ENCODE measurements around the gene MRI1. TPM values are rescaled to one million over a fixed set of nuclear protein-coding genes. Genes with fewer than 3 reads are reported as not detected.
"Not testable (repeated sequence)": the region's sequence is repeated elsewhere in the genome, so short reads cannot be mapped to it uniquely, and the experiment has no call there.

The MRI1 gene
- 10 to 100 TPM; 31.3 to 31.8 TPM for total RNA-seq
- long read RNA-seq, partial matches to known transcripts = 0 of 9 reads
- long read RNA-seq, other reads (novel, unspliced or antisense) = 7 of 9 reads

- intact Hi-C loops (cut with DNase I, micrococcal nuclease) = no loop called here
- DNase-seq (peak; percentile 79 to 90), ATAC-seq (peak; percentile 91)
Measured at GRCh38 chr19:13764101-13764807, at the start of gene MRI1. TSS of gene MRI1 (plus strand) at chr19:13764522. CDS start at chr19:13764589, 67 bp downstream.

- DNase-seq (no peak), ATAC-seq (no peak)
- intact Hi-C loops (cut with DNase I, micrococcal nuclease) = loop anchor here in 1 of 2 donors (10.0 kb wide), 1 partner anchor 112 kb away; no protein-coding TSS in a partner anchor
Measured at GRCh38 chr19:13717194-13717643, 47.1 kb upstream of the MRI1 start.

DNA sequence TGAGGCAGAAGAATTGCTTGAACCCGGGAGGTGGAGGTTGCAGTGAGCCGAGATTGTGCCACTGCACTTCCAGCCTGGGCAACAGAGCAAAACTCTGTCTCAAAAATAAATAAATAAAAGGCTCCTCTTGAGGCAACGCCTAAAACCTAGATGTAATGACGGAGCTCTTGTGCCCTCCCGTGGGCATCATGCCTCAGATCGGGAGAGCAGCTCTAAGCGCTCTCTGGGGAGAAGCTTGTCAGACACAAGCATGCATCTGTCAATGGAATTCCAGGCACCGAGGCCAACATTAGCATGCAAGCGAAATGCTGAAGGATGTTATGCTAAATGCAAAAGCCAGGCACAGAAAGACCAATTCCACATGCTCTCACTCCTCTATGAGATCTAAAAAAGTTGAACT, 45.6 kb upstream of the MRI1 start:
- DNase-seq = peak; percentile 35 to 64
- intact Hi-C loops (cut with DNase I, micrococcal nuclease) = loop anchor here in 1 of 2 donors (10.0 kb wide), 1 partner anchor 114 kb away; no protein-coding TSS in a partner anchor
- peak; percentile 90 for ATAC-seq

DNA sequence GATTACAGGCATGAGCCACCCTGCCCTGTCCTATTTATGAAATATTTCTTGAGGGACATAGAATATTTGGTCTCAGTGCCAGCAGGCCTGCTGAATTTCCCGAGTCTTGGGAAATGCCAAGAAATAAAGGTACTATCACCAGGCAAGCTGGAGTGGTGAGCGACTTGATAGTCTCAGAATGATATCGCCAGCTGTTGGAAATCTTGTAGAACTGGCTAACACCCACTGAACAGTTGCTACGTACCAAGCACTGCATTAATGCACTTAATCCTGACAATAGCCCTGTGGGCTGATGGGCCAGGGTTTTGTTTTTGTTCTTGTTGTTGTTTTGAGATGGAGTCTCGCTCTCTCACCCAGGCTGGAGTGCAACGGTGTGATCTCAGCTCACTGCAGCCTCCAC, 42.2 kb upstream of the MRI1 start:
- ATAC-seq (no peak), DNase-seq (no peak)
- intact Hi-C loops (cut with DNase I, micrococcal nuclease) = loop anchor here in 1 of 2 donors (10.0 kb wide), 1 partner anchor 127 kb away; no protein-coding TSS in a partner anchor

DNA sequence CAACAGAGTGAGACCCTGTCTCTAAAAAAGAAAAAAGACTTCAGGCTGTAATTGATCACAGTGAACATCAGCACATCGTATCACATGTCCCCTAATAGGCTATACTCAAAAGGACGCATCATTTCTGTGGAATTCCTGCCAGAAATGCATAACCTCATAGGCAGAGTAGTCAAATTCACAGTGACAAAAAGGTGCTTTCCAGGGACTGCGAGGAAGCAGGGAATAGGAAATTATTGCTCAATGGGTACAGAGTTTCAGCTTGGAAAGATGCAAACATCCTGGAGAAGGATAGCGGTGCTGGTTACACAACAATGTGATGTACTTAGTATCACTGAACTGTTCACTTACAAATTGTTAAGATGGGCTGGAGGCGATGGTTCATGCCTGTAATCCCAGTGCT, 41.1 kb upstream of the MRI1 start:
- no peak for ATAC-seq

DNA sequence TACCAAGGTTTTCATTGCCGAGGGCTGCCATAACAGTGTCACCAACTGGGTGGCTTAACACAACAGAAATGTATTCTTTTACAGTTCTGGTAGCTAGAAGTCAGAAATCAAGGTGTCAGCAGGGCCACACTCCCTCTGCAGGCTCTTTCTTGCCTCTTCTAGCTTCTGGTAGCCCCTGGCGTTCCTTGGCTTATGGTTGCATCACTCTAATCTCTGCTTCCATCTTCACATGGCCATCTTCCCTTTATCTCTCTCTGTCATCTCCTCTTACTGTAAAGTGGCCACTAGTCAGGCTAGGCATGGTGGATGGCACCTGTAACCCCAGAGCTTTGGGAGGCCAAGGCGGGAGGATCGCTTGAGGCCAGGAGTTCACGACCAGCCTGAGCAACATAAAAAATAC, 38.0 kb upstream of the MRI1 start:
- intact Hi-C loops (cut with DNase I, micrococcal nuclease) = loop anchor here in 1 of 2 donors (10.0 kb wide), 1 partner anchor 132 kb away; no protein-coding TSS in a partner anchor

More for the DNA sequence above, 41.1 kb upstream of the MRI1 start:
- intact Hi-C loops (cut with DNase I, micrococcal nuclease) = loop anchor here in 1 of 2 donors (10.0 kb wide), 1 partner anchor 128 kb away; no protein-coding TSS in a partner anchor
- DNase-seq = no peak

GRCh38 chr19:13727798-13728197, 36.5 kb upstream of the MRI1 start:
- intact Hi-C loops (cut with DNase I, micrococcal nuclease) = loop anchor here in 1 of 2 donors (10.0 kb wide), 1 partner anchor 133 kb away; no protein-coding TSS in a partner anchor
- no peak for ATAC-seq

More for the DNA sequence above, 38.0 kb upstream of the MRI1 start:
- DNase-seq = no peak
- no peak for ATAC-seq

DNA sequence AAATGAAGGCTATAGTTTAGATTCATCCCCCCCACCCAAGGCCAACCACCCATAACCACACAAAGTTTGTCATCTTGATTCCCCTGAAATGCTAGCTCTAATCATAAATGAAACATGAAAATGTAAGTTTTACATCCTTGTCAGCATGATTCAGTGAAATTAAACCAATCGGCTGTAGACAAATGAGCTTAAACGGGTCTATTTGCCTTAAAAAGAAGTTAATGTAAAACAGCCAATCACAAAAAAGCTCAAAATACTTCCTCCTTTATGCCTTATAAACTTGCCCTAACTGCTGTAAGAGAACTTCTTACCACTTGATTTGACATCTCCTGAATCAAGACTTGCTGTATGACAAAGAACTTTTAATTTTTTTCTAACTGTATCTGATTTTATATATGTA, 34.5 kb upstream of the MRI1 start:
- intact Hi-C loops (cut with DNase I, micrococcal nuclease) = loop anchor here in 1 of 2 donors (10.0 kb wide), 1 partner anchor 135 kb away; no protein-coding TSS in a partner anchor
- no peak for ATAC-seq
- DNase-seq = no peak

More at GRCh38 chr19:13727798-13728197, 36.5 kb upstream of the MRI1 start:
- DNase-seq = no peak

DNA sequence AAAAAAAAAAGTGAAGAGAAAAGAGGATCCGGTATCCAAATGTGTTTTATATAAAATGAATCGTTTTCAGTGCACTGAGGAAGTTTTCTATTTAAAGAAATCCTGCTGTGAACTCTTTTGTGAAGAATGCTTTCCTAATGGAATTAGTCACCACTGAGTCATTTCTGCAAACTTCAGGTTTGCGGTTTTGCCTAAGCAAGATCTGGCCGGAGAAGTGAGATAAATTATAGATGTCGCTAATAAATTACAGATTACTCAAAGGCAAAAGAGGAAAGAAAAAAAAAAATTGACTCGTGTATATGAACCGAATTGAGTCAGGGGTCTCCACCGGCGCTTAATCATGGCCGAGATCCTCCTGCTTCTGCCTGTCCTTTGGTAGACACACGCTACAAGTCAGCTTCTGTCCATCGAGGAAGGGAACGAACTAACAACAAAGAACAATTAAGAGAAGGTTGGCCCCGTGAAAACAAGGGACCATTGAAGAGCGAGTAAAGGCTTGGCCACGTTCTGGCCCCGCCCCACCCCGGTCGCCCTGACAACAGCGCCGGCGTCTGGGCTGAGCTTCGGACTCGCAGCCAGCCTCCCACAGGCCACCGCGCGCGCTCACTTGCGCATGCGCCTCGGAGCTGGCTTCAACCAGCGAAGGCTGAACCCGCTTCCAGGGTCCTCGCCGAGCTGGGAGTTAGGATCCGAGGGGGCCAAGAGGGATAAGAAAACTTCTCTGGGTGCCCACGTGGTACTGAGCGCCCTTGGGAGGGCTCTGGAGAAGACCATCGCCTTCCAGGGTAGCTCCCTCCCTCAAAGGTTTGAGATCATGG, 33.0 kb upstream of the MRI1 start:
- intact Hi-C loops (cut with DNase I, micrococcal nuclease) = no loop called here
- ATAC-seq = peak; percentile 100
- peak; percentile 95 to 98 for DNase-seq

- ATAC-seq (no peak), DNase-seq (no peak)
- intact Hi-C loops (cut with DNase I, micrococcal nuclease) = no loop called here
Measured at GRCh38 chr19:13732337-13732736, 32.0 kb upstream of the MRI1 start.

DNA sequence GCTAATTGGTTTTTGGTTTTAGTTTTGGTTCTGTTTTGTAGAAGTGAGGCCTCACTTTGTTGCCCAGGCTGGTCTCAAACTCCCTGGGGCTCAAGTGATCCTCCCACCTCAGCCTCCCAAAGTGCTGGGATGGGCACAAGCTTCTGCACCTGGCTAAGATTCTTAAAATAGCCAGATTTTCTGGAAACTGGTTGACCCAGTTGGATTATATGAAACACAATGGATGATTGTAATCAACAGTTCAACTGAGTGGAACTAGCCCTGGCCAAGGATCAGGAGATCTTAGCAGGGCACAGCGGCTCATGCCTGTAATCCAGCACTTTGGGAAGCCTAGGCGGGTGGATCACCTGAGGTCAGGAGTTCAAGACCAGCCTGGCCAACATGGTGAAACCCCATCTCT, 29.6 kb upstream of the MRI1 start:
- DNase-seq (no peak), ATAC-seq (no peak)
- intact Hi-C loops (cut with DNase I, micrococcal nuclease) = no loop called here

DNA sequence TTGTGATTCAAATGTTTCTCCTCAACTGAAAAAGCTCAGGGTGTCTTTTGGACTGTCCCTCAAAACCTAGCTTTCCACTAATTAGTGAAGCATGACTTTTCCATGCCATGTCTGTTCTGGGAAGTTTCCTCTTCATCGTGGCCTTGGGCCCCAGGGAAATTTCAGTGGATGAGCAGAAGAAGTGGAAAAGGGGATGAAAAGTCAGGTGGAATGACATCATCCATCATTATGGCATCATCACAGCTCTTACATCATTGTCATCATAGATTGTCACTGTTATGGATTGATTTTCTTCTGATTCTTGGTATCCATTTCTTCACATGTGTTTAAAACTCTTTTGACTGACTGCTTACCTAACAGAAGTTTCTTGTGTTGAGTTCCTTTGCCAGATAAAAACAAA, 26.2 kb upstream of the MRI1 start:
- intact Hi-C loops (cut with DNase I, micrococcal nuclease) = no loop called here
- DNase-seq (no peak), ATAC-seq (no peak)

- ATAC-seq (no peak), DNase-seq (no peak)
- intact Hi-C loops (cut with DNase I, micrococcal nuclease) = no loop called here
Measured at GRCh38 chr19:13741893-13742292, 22.4 kb upstream of the MRI1 start.

DNA sequence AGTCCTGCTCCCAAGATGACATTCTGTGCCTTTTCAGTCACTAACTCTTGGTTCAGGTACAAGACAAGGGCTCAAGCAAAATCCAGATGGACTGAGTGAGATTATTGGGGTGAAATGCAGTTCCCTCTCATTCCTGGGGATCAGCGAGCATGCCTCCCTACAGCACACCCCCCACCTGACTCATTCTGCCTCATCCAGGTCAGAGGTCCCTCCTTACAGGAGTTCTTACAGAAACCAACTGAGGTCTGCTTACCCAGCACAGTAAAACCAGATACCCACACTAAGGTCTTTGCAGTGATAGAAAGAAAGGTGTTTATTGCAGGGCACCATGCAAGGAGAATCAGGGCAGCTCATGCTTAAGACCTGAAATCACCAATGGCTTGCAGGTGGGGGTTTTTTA, 21.6 kb upstream of the MRI1 start:
- DNase-seq (no peak), ATAC-seq (no peak)
- intact Hi-C loops (cut with DNase I, micrococcal nuclease) = no loop called here

- ATAC-seq (no peak), DNase-seq (no peak)
- intact Hi-C loops (cut with DNase I, micrococcal nuclease) = no loop called here
Measured at GRCh38 chr19:13744174-13744573, 20.1 kb upstream of the MRI1 start.

DNA sequence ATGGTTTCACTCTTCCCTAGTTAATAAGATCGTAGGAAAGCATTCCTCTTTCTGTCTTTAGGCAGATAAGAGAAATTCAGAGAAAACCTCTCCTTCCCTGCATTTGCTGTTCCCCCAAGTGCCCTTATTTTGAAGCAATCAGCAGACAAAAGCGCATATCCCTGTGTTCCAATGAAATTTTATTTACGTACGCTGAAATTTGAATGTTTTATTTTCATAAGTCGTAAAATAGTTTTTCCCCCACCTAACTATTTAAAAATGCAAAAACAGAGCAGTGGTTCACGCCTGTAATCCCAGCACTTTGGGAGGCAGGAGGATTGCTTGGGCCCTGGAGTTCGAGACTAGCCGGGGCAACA, 17.2 kb upstream of the MRI1 start:
- no peak for ATAC-seq
- intact Hi-C loops (cut with DNase I, micrococcal nuclease) = no loop called here

DNA sequence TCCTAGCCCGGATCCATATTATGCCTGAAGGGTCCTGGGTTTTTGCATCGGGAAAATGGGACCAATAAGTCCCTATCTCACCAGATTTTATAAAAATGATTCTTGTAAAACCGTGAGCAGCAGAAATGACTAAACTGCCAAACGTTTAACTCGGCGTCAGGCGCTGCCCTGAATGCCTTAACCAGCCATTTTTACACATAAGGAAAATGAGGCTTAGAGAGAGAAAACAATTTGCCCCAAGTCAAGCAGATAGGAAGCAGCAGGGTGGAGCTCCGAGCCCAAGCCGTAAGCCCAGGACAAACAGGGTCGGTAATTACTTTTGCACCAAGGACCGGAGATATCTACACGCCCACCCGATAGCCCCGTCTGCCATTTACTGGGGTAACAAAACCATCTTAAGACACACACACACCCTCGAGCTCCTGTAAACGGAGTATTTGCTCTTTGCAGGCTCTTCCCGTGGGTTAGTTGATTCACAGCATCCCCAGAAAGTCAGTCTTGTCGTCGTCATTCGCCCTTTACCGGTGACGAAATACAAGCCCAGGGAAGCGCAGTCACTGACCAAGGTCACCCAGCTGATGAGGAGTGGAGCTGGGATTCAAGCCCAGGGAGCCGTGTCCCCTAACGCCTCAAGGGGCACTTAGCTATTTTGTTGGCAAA, 16.0 kb upstream of the MRI1 start:
- intact Hi-C loops (cut with DNase I, micrococcal nuclease) = no loop called here
- ATAC-seq (peak; percentile 25), DNase-seq (peak; percentile 34 to 46)

More for the DNA sequence above, 17.2 kb upstream of the MRI1 start:
- no peak for DNase-seq

DNA sequence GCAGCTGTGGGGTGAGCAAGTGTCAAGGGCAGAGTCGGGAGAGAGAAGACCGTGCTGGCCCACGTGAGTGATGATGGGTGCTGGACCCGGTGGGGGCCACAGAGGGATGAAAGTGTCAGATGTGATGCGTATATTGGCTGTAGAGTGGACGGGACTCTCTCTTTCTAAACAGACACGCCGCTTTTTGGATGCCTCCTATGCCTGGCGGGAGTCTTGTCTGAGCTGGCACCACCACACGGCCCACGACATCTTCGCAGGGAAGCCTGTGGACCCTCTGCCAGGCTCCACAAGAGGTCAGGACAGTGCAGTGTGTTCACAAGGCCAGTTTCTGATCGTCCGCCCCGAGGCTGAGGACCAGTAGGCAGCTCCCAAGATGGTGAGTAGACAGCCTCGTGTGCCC, 12.9 kb upstream of the MRI1 start:
- intact Hi-C loops (cut with DNase I, micrococcal nuclease) = no loop called here
- DNase-seq (no peak), ATAC-seq (no peak)

DNA sequence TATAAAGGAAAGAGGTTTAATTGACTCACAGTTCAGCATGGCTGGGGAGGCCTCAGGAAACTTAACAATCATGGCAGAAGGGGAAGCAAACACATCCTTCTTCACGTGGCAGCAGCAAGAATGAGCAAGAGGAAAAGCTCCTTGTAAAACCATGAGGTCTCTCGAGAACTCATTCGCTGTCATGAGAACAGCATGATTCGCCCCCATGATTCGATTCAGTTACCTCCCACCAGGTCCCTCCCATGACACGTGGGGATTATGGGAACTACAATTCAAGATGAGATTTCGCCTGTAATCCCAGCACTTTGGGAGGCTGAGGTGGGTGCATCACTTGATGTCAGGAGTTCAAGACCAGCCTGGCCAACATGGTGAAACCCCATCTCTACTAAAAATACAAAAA, 10.7 kb upstream of the MRI1 start:
- ATAC-seq; DNase-seq; intact Hi-C loops (cut with DNase I, micrococcal nuclease): not testable (repeated sequence)

All from left colon (tissue), 2 donors.